Epidermal melanocyte (primary cell): Measurements from ENCODE around the gene CCS.
"Not testable (repeated sequence)": the region's sequence is repeated elsewhere in the genome, so short reads cannot be mapped to it uniquely, and the experiment has no call there.

Experiments
- DNase-seq: peaks from one replicate; pipeline ENCODE4 v3.0.0; 2011; ENCODE audit warnings: low spot score; ENCODE audit not compliant: insufficient read length

The CCS gene

DNA sequence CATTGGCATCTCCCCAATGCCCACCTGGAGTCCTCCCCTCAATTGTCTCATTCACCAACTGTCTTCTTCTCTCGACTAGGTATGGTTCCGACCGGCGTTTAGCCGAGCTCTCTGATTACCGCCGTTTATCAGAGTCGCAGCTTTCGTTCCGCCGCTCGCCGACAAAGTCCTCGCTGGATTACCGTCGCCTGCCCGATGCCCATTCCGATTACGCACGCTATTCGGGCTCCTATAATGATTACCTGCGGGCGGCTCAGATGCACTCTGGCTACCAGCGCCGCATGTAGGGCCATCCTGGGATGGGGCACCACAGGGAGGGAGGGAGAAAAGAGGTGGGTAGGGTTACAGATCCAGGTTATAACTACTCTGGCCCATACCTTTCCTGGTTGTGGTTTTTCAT, 33.4 kb downstream of the CCS start:
- DNase-seq = no peak

DNA sequence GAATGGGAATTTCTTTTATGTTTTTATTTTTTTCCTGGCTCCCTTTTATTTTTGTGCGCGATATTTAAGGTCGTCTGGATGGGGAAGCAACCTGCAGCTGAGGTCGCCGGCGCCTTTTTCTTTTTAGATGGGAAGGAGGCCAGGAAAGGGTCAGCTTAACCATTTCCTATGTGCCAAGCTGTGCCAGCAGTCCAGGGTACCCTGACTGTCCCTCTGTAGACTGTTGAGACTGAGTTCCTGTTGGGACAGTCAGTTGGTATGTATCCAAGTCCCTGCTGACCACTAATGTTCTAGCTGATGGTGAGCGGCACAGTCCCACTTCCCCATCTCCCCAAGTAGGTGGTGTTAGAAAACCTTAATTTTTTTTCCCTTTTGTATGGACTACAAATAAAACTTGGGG, 33.9 kb downstream of the CCS start:
- no peak for DNase-seq

- DNase-seq = no peak
Observed at GRCh38 chr11:66628061-66628603, 35.1 kb downstream of the CCS start.

GRCh38 chr11:66629356-66629755, 36.4 kb downstream of the CCS start:
- no peak for DNase-seq

GRCh38 chr11:66631883-66632282, 38.9 kb downstream of the CCS start:
- no peak for DNase-seq

DNA sequence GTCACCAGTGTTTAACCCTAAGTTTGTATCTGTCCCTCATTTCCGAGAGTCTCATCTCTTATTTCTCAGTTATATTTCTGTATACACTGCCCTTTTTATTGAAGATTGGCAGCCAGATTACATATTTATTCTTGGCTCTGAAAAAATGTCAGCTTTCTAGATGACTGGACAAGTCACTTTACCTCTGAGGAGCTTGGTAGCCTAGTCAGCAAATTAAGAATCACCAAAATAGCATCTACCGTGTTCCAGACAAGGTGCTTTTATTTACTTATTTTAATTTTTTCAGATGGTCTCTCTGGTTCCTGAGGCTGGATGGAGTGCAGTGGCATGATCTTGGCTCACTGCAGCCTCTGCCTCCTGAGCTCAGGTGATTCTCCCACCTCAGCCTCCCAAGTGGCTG, 40.0 kb downstream of the CCS start:
- no peak for DNase-seq

- DNase-seq = no peak
Observed at GRCh38 chr11:66636411-66636810, 43.4 kb downstream of the CCS start.

- no peak for DNase-seq
Observed at GRCh38 chr11:66637557-66638176, 44.7 kb downstream of the CCS start.

DNA sequence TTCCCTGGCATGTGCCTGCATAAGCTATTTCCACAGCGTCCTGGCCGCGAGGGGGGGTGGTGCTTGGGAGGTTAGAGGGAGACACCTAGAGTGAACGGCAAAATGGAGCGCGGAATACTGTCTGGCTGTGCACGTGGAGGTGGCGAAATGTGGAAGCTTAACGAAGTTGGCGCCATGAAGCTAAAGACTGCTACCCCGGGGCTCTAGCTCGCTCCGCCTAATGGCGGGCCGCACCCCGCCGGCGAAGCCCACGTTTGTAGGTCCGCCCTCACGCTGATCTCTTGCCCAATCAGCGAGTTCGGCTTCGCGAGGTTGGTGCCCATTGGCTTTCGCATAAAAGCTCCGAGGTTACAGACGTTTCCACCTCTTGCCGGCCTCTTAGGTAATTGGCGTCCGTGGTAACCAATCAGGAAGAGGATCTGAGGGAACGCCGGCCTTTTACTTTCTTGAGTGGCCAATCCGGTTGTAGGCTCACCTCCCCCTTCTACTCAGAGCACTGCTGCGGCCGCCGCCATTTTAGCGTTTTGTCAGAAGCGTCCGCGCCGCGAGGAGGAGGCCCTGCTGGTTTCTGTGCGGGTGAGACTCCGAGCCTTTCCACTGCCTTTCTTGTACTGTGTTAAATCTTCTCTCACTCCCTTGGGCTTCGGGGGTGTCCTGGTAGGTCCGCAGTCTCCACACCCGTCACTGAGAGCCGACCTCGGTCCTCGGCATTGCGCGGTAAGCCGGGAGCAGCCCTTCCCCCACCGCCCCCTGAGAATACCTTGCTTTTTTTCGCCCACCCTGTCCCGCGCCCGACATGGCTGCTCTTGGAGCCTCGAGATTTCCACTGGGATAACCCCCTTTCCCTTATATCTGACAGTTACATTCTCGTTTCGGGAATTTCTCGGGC, 45.4 kb downstream of the CCS start, which contains the start of gene RBM4:
Gene RBM4, plus strand, starts transcription at position 527 of the 889 bp plus-strand sequence. CDS start 1,009 bp downstream, outside the sequence.
- DNase-seq = peak; percentile 98

DNA sequence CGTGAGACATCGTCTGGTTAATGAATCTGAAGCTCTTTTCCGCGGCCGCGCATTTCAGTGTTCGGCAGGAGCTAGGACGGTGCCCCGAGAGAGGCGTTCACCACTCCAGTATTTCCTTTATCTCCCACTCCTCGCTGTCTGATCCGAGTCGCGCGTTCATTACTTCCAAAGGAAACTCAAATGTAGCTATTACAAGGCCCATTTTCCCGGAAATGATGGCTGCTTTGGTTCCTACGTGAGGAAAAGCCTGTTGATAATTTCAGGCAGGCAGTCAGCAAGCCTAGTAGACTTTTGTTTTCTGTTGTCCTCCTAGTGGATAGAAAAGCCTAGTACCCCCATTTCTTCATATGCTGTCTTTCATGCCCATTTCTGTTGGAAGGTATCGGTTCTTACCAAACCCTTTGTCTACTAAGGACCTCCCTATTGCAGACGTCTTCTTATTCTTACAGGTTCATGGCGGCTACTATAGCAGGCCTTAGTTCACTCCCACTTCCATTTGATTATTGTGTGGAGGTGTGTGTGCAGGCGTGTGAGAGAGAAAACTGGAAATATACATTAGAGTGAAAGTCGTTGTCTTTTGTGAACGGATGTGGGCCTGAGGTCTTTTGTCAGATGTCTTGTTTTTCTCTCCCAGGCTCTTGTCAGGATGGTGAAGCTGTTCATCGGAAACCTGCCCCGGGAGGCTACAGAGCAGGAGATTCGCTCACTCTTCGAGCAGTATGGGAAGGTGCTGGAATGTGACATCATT, 46.3 kb downstream of the CCS start:
- DNase-seq = no peak

- not testable (repeated sequence) for DNase-seq
Observed at GRCh38 chr11:66639814-66640340, 46.9 kb downstream of the CCS start.

DNA sequence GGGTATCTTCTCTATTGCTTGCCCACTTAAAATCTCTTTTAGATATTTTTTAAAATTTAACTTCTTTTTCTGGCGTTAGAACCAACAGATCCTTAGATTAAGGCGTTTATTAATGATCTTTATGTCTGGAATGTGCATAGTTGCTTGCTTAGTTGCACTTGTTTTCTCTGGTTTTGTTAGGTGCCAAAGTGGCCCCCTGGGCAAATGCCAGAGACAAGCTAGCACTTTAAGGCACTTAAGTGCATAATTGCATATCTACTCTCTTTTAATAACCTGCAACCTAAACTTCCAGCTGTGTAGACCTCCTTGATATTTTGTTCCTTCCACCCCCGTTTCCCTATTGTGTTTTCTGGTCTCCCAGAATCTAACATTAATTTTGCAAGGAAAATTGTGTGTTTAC, 48.8 kb downstream of the CCS start:
- no peak for DNase-seq

DNA sequence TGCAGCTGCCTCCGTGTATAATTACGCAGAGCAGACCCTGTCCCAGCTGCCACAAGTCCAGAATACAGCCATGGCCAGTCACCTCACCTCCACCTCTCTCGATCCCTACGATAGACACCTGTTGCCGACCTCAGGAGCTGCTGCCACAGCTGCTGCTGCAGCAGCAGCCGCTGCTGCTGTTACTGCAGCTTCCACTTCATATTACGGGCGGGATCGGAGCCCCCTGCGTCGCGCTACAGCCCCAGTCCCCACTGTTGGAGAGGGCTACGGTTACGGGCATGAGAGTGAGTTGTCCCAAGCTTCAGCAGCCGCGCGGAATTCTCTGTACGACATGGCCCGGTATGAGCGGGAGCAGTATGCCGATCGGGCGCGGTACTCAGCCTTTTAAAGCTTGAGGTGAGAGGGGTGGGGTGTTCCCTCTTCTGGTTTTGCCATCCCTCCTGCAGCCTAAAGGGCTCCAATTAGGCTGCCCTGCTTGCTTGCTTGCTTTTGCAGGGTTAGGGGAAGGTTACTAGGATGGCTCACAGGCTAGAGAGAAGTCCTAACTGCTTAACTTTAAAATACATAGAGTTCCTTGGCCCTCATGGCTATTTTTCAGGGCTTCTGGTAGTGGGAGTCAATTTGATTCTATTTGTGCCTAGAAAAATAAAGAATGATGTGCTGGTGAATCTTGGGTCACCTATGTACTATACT, 50.9 kb downstream of the CCS start:
- DNase-seq = no peak

GRCh38 chr11:66646828-66647227, 53.8 kb downstream of the CCS start:
- no peak for DNase-seq

DNA sequence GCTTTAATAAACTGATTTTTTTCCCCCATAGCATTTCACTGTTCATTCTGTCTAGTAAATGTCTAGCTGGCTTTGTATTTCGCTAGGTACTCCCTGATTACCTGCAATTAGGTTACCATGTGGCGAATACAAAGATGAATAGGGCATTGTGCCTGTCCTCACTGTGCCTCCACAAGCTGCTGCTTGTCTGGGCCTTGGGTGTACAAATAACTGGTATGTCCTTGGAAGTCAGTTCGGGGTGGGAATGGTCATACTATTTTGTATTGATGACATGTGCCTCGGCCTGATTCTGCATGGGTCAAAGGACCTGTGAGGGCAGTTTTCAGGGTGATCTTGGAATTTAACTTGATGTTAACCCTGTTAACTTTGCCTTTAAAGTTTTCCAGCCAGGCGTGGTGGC, 56.9 kb downstream of the CCS start:
- no peak for DNase-seq

- no peak for DNase-seq
Observed at GRCh38 chr11:66651016-66651415, 58.0 kb downstream of the CCS start.

- no peak for DNase-seq
Observed at GRCh38 chr11:66652651-66653050, 59.7 kb downstream of the CCS start.

DNA sequence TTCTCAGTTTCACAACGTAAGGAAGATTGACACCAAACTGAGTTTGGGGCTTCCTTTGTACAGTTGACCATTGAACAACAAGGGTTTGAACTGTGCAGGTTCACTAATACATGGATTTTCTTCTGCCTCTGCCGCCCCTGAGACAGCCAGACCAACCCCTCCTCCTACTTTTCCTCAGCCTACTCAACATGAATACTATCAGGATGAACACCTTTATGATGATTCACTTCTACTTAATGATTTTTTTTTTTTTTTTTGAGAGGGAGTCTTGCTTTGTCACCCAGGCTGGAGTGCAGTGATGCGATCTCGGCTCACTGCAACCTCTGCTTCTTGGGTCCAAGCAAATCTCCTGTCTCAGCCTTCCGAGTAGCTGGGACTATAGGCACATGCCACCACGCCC, 60.1 kb downstream of the CCS start:
- DNase-seq = no peak
